CD4-positive, alpha-beta T cell (primary cell): ENCODE results near the gene BEND5. TPM values are rescaled to one million over a fixed set of nuclear protein-coding genes. Genes with fewer than 3 reads are reported as not detected.

ENCODE experiments used
- ATAC-seq: fragments of 200-7000 bp; cut with Tn5 transposase; one replicate; pipeline ENCODE4 v1.10.0; 2022; ENCODE audit warnings: mild to moderate bottlenecking; ENCODE audit not compliant: poor library complexity
- CTCF ChIA-PET: fragments of 350-600 bp; sonication (Branson Sonifier 250); formaldehyde crosslinking; loops from one replicate; lab custom pipeline; 2021; ENCODE audit warnings: antibody characterized with exemption, inconsistent platforms; lab: Charles Lee
- POLR2A ChIA-PET: fragments of 350-600 bp; sonication (Branson Sonifier 250); formaldehyde crosslinking; loops from one replicate; lab custom pipeline; 2021; ENCODE audit warnings: antibody characterized with exemption, inconsistent platforms; lab: Charles Lee
- DNase-seq, 14 experiments: peaks; one replicate each; pipeline ENCODE4 v3.0.0-alpha.2; 2013 to 2020; ENCODE audit warnings: mixed read lengths in 2 of 14
- H3K27ac ChIP-seq, 2 donors: one replicate each; pipeline versions ENCODE4 v1.5.1 to v1.7.0; 2013; ENCODE audit warnings: low read length in 2 of 2, low read depth in 1 of 2, mild to moderate bottlenecking in 1 of 2
- H3K27me3 ChIP-seq, 2 experiments: 1 replicate in 1 of 2; 2 replicates in 1 of 2; pipeline versions ENCODE4 v1.6.1 to v1.7.0; 2013; ENCODE audit warnings: low read length in 2 of 2, control low read depth in 1 of 2, mild to moderate bottlenecking in 1 of 2, moderate library complexity in 1 of 2; ENCODE audit not compliant: insufficient read depth in 2 of 2, control insufficient read depth in 1 of 2
- H3K36me3 ChIP-seq: one replicate; pipeline ENCODE4 v1.6.1; 2013; ENCODE audit warnings: low read length, control low read depth; ENCODE audit not compliant: insufficient read depth
- H3K4me1 ChIP-seq: one replicate; pipeline ENCODE4 v1.6.1; 2013; ENCODE audit warnings: low read length, control low read depth; ENCODE audit not compliant: insufficient read depth
- H3K4me3 ChIP-seq: one replicate; pipeline ENCODE4 v1.5.1; 2013; ENCODE audit warnings: mild to moderate bottlenecking, low read length, moderate library complexity
- H3K9me3 ChIP-seq, 2 experiments: 1 replicate in 1 of 2; 2 replicates in 1 of 2; pipeline versions ENCODE4 v1.6.1 to v1.7.0; 2013; ENCODE audit warnings: low read length in 2 of 2, mild to moderate bottlenecking in 2 of 2, control low read depth in 1 of 2, moderate library complexity in 1 of 2; ENCODE audit not compliant: control insufficient read depth in 1 of 2, insufficient read depth in 1 of 2
- H3K27ac Mint-ChIP-seq: one replicate; pipeline ENCODE4 v1.8.0; 2020; ENCODE audit warnings: mixed read lengths
- H3K27me3 Mint-ChIP-seq: one replicate; pipeline ENCODE4 v1.8.0; 2021; ENCODE audit warnings: mixed read lengths
- H3K36me3 Mint-ChIP-seq: one replicate; pipeline ENCODE4 v1.8.0; 2021; ENCODE audit warnings: low read depth, mixed read lengths
- H3K4me1 Mint-ChIP-seq: one replicate; pipeline ENCODE4 v1.8.0; 2021; ENCODE audit warnings: low read depth, mixed read lengths
- H3K4me3 Mint-ChIP-seq: one replicate; pipeline ENCODE4 v1.8.0; 2020; ENCODE audit warnings: mild to moderate bottlenecking, mixed read lengths
- H3K9me3 Mint-ChIP-seq: one replicate; pipeline ENCODE4 v1.8.0; 2020; ENCODE audit warnings: mixed read lengths
- CTCF ChIP-seq: fragments of 200-600 bp; IDR thresholded peaks from one replicate; pipeline ENCODE4 v1.8.0; 2022; ENCODE audit warnings: antibody characterized with exemption, mild to moderate bottlenecking
- intact Hi-C, 2 experiments: fragments of 100-400 bp; cut with DNase I in 1 of 2; cut with micrococcal nuclease in 1 of 2; formaldehyde crosslinking; loops; one replicate each; pipeline versions ENCODE4 v1.15.1 to v1.9.0; 2023 to 2025; cut with DNase I, micrococcal nuclease
- total RNA-seq, 174 experiments: library from RNA in 2 of 174; stranded (reverse) in 2 of 174; gene quantifications; one replicate each; pipeline ENCODE4 v1.2.3 and lab custom pipeline; 2021 to 2026

BEND5 gene
- total RNA-seq, 2 experiments from 2014 or later = 5.6 to 5.7 TPM

DNA sequence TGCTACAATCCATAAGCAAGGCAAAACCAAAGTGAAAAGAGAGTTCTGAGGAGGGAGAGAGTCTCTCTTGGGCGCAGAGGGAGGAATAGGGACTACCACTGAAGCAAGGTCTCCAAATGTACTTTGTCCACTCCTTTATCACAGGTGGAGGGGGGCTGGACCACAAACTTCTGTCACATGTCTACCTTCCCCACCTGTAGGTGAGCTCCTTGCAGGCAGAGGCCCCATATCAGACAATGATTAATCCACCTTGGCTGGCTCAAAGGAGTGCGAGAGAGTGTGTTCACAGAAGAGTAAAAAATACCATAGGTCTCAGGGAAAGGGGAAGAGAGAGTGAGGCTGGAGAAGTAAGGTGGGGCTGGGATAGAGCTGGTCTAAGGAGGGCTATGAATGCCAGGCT is 4.5 kb downstream of the BEND5 start:
- H3K27me3 Mint-ChIP-seq = peaks cover 5% of the 10 kb centered on the region
- H3K27ac ChIP-seq = no peak overlapping the region
- H3K27me3 ChIP-seq = peaks cover 0 to 6% of the 10 kb centered on the region in 2 experiments
- POLR2A ChIA-PET = no interaction called here
- peaks cover 14% of the 10 kb centered on the region for H3K36me3 Mint-ChIP-seq
- H3K27ac Mint-ChIP-seq = no peak overlapping the region
- H3K9me3 Mint-ChIP-seq = no peaks in the 10 kb centered on the region
- H3K4me1 ChIP-seq = peaks cover 6% of the 10 kb centered on the region
- H3K36me3 ChIP-seq = no peaks in the 10 kb centered on the region
- DNase-seq = no peak
- ATAC-seq = no peak
- CTCF ChIA-PET = no interaction called here
- TF ChIP-seq CTCF = no peak
- no peak overlapping the region for H3K4me3 ChIP-seq
- H3K4me3 Mint-ChIP-seq = no peak overlapping the region
- H3K4me1 Mint-ChIP-seq = peaks cover 72% of the 10 kb centered on the region
- no peaks in the 10 kb centered on the region for H3K9me3 ChIP-seq
- intact Hi-C loops = no loop called here

- no peaks in the 10 kb centered on the region for H3K9me3 ChIP-seq
- peaks cover 0 to 6% of the 10 kb centered on the region in 2 experiments for H3K27me3 ChIP-seq
- H3K36me3 Mint-ChIP-seq = peaks cover 14% of the 10 kb centered on the region
- H3K27ac ChIP-seq = no peak overlapping the region
- intact Hi-C loops = no loop called here
- no peaks in the 10 kb centered on the region for H3K9me3 Mint-ChIP-seq
- H3K4me1 ChIP-seq = peaks cover 6% of the 10 kb centered on the region
- H3K4me3 Mint-ChIP-seq = no peak overlapping the region
- H3K4me1 Mint-ChIP-seq = peaks cover 69% of the 10 kb centered on the region
- DNase-seq (no peak), ATAC-seq (no peak)
- peaks cover 5% of the 10 kb centered on the region for H3K27me3 Mint-ChIP-seq
- POLR2A ChIA-PET = no interaction called here
- no peak overlapping the region for H3K27ac Mint-ChIP-seq
- TF ChIP-seq CTCF = no peak
- no peaks in the 10 kb centered on the region for H3K36me3 ChIP-seq
- H3K4me3 ChIP-seq = no peak overlapping the region
- CTCF ChIA-PET = no interaction called here
Observed at GRCh38 chr1:48771561-48771960, 5.1 kb downstream of the BEND5 start.

DNA sequence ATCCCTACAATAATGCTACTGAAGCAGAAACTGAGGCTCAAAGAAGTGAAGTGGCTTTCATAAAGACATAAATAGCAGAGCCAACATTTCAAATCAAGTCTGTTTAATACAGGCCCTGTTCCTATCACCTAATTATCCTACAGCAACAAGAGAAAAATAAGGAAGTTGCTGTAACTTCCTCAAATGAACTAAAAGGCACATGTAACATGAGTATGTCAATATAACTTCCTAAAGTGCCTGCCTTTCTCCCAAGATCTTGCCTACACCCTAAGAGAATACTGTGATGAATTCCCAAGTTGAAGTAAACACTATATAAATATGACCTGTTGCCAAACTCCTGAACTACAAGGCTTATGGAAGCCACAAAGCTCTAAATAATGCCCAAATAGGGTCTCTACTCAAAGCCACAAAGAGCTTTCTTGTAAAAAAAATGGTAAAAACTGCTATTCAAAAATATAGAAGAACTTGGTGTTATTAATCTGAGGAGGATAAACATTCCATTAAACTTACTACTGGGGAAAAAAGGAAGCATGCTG is 8.6 kb downstream of the BEND5 start:
- H3K4me1 Mint-ChIP-seq = peaks cover 39% of the 10 kb centered on the region
- no peaks in the 10 kb centered on the region for H3K9me3 Mint-ChIP-seq
- TF ChIP-seq CTCF = no peak

More for the DNA sequence above, 8.6 kb downstream of the BEND5 start:
- Mint-ChIP-seq H3K36me3 (peaks cover 26% of the 10 kb centered on the region), H3K27ac (no peak overlapping the region), H3K27me3 (no peaks in the 10 kb centered on the region), H3K4me3 (no peak overlapping the region)
- no peak for DNase-seq
- ChIA-PET CTCF (no interaction called here), POLR2A (no interaction called here)
- no peaks in the 10 kb centered on the region for H3K36me3 ChIP-seq
- peaks cover 0 to 4% of the 10 kb centered on the region in 2 experiments for H3K27me3 ChIP-seq
- H3K4me3 ChIP-seq = no peak overlapping the region
- H3K27ac ChIP-seq = no peak overlapping the region
- no peak for ATAC-seq
- no peaks in the 10 kb centered on the region for H3K4me1 ChIP-seq
- intact Hi-C loops = no loop called here
- no peaks in the 10 kb centered on the region for H3K9me3 ChIP-seq
